ENCODE results near the gene PIGV.
A peak's percentile ranks its signal among the peaks of the same experiment; 100 is the strongest.

The PIGV gene

DNA sequence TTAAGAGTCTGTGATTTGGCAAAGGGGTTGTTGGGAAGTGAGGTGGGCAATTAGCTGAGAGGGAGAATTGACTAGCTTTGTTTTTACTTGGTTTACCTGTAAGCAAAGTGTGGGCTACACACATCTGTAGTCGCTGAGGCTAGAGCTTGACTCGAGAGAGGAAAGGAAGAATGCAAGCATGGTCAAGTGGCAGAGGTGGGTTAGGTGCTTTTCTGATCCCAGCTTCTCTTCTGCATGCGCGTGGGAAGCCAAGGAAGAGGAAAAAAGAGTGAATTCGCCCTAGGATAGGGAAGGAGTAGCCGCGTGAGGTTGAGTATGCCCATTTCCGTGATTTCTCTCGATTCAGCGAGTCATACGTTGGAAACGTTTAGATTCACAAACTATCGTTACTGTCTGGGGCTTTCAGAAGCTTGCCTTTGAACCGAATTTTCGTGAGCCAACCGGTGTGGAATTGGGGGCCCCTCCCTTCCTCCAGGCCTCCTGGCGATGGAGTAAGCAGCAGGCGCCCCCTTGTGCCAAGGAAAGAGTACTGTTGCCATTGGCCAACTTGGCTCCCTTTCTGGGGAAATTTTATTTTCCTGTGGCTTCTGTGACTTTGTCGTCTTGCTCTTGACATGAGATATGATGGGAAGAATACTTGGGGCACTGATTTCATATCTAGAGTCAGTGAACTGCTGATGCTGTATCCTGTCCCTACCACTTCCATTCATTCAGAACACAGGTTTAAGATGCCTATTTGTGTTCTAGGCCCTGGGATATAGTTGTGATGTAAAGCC lies 1.3 kb downstream of the PIGV start:
- peak; percentile 81 for DNase-seq (ENCODE audit: extremely low spot score)
- POLR2A ChIA-PET = interaction anchor here (0.5 to 7.7 kb wide), 26 partner anchors 8 to 289 kb away, joined by 3 to 100 read pairs (median 6); partner anchors contain the start of gene GPN2
- CTCF ChIA-PET = interaction anchor here (0.5 to 4.2 kb wide), 23 partner anchors 8 to 260 kb away, joined by 3 to 51 read pairs (median 4); no protein-coding TSS in a partner anchor
- TF ChIP-seq SUZ12 (IDR thresholded peaks at IDR 0.05) (no peak), ZNF384 (IDR thresholded peaks at IDR 0.05) (no peak), SP1 (IDR thresholded peaks at IDR 0.05) (no peak), ELF4 (IDR thresholded peaks at IDR 0.05) (no peak), BHLHE40 (IDR thresholded peaks at IDR 0.05; ENCODE audit: borderline replicate concordance) (no peak), PKNOX1 (IDR thresholded peaks at IDR 0.05) (no peak), ARNT (IDR thresholded peaks at IDR 0.05) (no peak), FOXM1 (IDR thresholded peaks at IDR 0.05; ENCODE audit: borderline replicate concordance) (no peak), NFRKB (IDR thresholded peaks at IDR 0.05) (no peak), TARDBP (IDR thresholded peaks at IDR 0.05) (no peak), FOXA1 (IDR thresholded peaks at IDR 0.05) (no peak), L3MBTL2 (conservative IDR thresholded peaks at IDR 0.05) (no peak)

DNA sequence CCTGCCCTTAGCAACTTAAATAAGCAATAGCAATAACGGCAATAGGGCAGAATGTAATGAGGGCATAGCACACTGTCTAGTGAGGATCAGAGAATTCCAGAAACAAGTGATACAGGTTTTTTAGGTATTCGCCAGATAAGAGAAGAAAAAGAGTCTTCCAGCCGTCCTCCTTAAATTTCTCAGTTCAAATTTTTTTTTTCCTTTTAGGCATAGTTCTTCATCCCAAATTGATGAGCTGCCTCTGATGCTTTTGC lies 1.8 kb downstream of the PIGV start:
- ChIA-PET CTCF (interaction anchor here (0.6 to 4.2 kb wide), 10 partner anchors 8 to 205 kb away, joined by 3 to 51 read pairs (median 5); no protein-coding TSS in a partner anchor), POLR2A (interaction anchor here (0.8 to 7.7 kb wide), 14 partner anchors 10 to 289 kb away, joined by 3 to 100 read pairs (median 6); partner anchors contain the start of gene GPN2)
- DNase-seq (ENCODE audit: extremely low spot score) = no peak
- TF ChIP-seq SUZ12 (IDR thresholded peaks at IDR 0.05) = no peak
- TF ChIP-seq L3MBTL2 (conservative IDR thresholded peaks at IDR 0.05) = no peak

- ChIA-PET POLR2A (interaction anchor here (0.8 to 7.7 kb wide), 9 partner anchors 10 to 289 kb away, joined by 3 to 100 read pairs (median 6); no protein-coding TSS in a partner anchor), CTCF (interaction anchor here (0.6 to 4.2 kb wide), 9 partner anchors 10 to 206 kb away, joined by 3 to 51 read pairs (median 5); no protein-coding TSS in a partner anchor)
- TF ChIP-seq LEF1 (IDR thresholded peaks at IDR 0.05; ENCODE audit: borderline replicate concordance) (no peak), ZNF384 (IDR thresholded peaks at IDR 0.05) (no peak), FOXK2 (IDR thresholded peaks at IDR 0.05) (no peak), HDGF (IDR thresholded peaks at IDR 0.05; ENCODE audit: borderline replicate concordance) (no peak), FOXA1 (IDR thresholded peaks at IDR 0.05) (no peak), ARNT (IDR thresholded peaks at IDR 0.05) (no peak), PKNOX1 (IDR thresholded peaks at IDR 0.05) (no peak), CTBP1 (IDR thresholded peaks at IDR 0.05; ENCODE audit: borderline replicate concordance) (no peak), TARDBP (IDR thresholded peaks at IDR 0.05) (no peak), L3MBTL2 (conservative IDR thresholded peaks at IDR 0.05) (no peak)
- no peak for DNase-seq (ENCODE audit: extremely low spot score)
Measured at GRCh38 chr1:26789931-26790330, 2.2 kb downstream of the PIGV start.

- no peak for DNase-seq (ENCODE audit: extremely low spot score)
- CTCF ChIA-PET = interaction anchor here (0.6 to 4.2 kb wide), 3 partner anchors 111 to 187 kb away, joined by 3 to 51 read pairs (median 5); no protein-coding TSS in a partner anchor
- POLR2A ChIA-PET = interaction anchor here (0.8 to 7.7 kb wide), 5 partner anchors 10 to 98 kb away, joined by 3 to 100 read pairs (median 3); no protein-coding TSS in a partner anchor
- TF ChIP-seq FOXK2 (IDR thresholded peaks at IDR 0.05) (no peak), FOXA1 (IDR thresholded peaks at IDR 0.05) (no peak), NFRKB (IDR thresholded peaks at IDR 0.05) (no peak), HDGF (IDR thresholded peaks at IDR 0.05; ENCODE audit: borderline replicate concordance) (no peak), LEF1 (IDR thresholded peaks at IDR 0.05; ENCODE audit: borderline replicate concordance) (no peak), TARDBP (IDR thresholded peaks at IDR 0.05) (no peak), FOXM1 (IDR thresholded peaks at IDR 0.05; ENCODE audit: borderline replicate concordance) (no peak)
Measured at GRCh38 chr1:26790551-26790953, 2.8 kb downstream of the PIGV start.

DNA sequence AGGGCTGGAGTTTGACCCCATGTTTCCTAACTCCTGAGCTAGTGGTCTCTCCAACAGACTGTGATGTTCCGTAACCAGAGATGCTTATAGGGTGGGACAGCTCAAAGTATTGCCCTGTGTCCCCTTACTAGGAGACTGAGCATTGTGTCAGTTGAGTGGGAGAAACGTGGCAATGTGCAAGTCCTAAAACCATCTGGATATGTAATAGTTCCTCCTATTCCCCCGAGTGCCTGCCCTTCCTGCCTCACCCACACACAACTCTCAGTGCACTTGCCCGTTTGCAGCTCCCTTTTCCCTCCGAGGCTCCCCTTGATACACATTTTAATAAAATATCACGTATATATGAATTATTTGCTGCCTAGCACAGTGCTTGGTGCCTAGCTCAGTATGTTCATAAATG lies 3.4 kb downstream of the PIGV start:
- no peak for DNase-seq (ENCODE audit: extremely low spot score)
- ChIA-PET CTCF (interaction anchor here (1.1 to 4.2 kb wide), 2 partner anchors 114 to 188 kb away, joined by 3 to 51 read pairs; no protein-coding TSS in a partner anchor), POLR2A (interaction anchor here (0.8 to 1.4 kb wide), 4 partner anchors 9 to 94 kb away, joined by 3 read pairs; no protein-coding TSS in a partner anchor)
- TF ChIP-seq LEF1 (IDR thresholded peaks at IDR 0.05; ENCODE audit: borderline replicate concordance) (no peak), FOXA1 (IDR thresholded peaks at IDR 0.05) (no peak), SUZ12 (IDR thresholded peaks at IDR 0.05) (no peak), FOXK2 (IDR thresholded peaks at IDR 0.05) (no peak), SP1 (IDR thresholded peaks at IDR 0.05) (no peak), L3MBTL2 (conservative IDR thresholded peaks at IDR 0.05) (no peak), TARDBP (IDR thresholded peaks at IDR 0.05) (no peak), BHLHE40 (IDR thresholded peaks at IDR 0.05; ENCODE audit: borderline replicate concordance) (no peak), HDGF (IDR thresholded peaks at IDR 0.05; ENCODE audit: borderline replicate concordance) (no peak), NFRKB (IDR thresholded peaks at IDR 0.05) (no peak), CTBP1 (IDR thresholded peaks at IDR 0.05; ENCODE audit: borderline replicate concordance) (no peak), PKNOX1 (IDR thresholded peaks at IDR 0.05) (no peak), ARNT (IDR thresholded peaks at IDR 0.05) (no peak), ELF4 (IDR thresholded peaks at IDR 0.05) (no peak), FOXM1 (IDR thresholded peaks at IDR 0.05; ENCODE audit: borderline replicate concordance) (no peak), ZNF384 (IDR thresholded peaks at IDR 0.05) (no peak)

DNA sequence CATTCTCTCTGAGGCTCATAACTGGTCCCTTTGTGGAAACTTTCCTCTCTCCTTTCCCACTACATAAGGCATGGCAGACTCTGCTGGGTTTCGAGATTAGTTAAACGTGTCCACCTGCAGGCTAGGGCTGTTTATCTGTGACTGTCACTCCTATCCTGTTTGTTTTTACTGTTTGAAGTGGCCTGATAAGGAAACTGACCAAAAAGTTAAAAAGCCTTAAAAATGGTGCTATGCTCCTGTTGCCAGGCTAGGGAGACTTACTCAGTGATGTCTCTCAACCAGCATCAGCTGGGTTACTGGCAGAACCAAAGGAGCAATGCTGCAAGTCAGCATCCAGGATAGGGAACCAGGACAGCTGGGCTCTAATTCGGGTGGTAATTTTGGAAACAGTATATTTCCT lies 3.9 kb downstream of the PIGV start:
- no peak for DNase-seq (ENCODE audit: extremely low spot score)
- ChIA-PET POLR2A (interaction anchor here (1.1 to 1.4 kb wide), 3 partner anchors 8 to 95 kb away, joined by 3 read pairs; no protein-coding TSS in a partner anchor), CTCF (interaction anchor here (1.1 to 4.2 kb wide), 2 partner anchors 114 to 188 kb away, joined by 3 to 51 read pairs; no protein-coding TSS in a partner anchor)
- TF ChIP-seq FOXM1 (IDR thresholded peaks at IDR 0.05; ENCODE audit: borderline replicate concordance) (no peak), BHLHE40 (IDR thresholded peaks at IDR 0.05; ENCODE audit: borderline replicate concordance) (no peak), PKNOX1 (IDR thresholded peaks at IDR 0.05) (no peak), FOXA1 (IDR thresholded peaks at IDR 0.05) (no peak), NFRKB (IDR thresholded peaks at IDR 0.05) (no peak), CTBP1 (IDR thresholded peaks at IDR 0.05; ENCODE audit: borderline replicate concordance) (no peak), L3MBTL2 (conservative IDR thresholded peaks at IDR 0.05) (no peak), FOXK2 (IDR thresholded peaks at IDR 0.05) (no peak), ZNF384 (IDR thresholded peaks at IDR 0.05) (no peak), SUZ12 (IDR thresholded peaks at IDR 0.05) (no peak), LEF1 (IDR thresholded peaks at IDR 0.05; ENCODE audit: borderline replicate concordance) (no peak), ELF4 (IDR thresholded peaks at IDR 0.05) (no peak), HDGF (IDR thresholded peaks at IDR 0.05; ENCODE audit: borderline replicate concordance) (no peak), TARDBP (IDR thresholded peaks at IDR 0.05) (no peak), ARNT (IDR thresholded peaks at IDR 0.05) (no peak), SP1 (IDR thresholded peaks at IDR 0.05) (no peak)
